Umbilical cord (tissue), 2 donors: ENCODE data around the gene CPT1A. TPM values are rescaled to one million over a fixed set of nuclear protein-coding genes. Genes with fewer than 3 reads are reported as not detected.
"Not testable (repeated sequence)": the region's sequence is repeated elsewhere in the genome, so short reads cannot be mapped to it uniquely, and the experiment has no call there.

Source experiments
- DNase-seq: peaks from one replicate; pipeline ENCODE4 v3.0.0-alpha.2; 2015; ENCODE audit warnings: low spot score
- total RNA-seq: library from RNA; depleted of rRNA; stranded (reverse); fragments of >200 nt; gene quantifications from one replicate; pipeline ENCODE4 v1.2.3, GENCODE V29; 2014; ENCODE audit warnings: low replicate concordance; ENCODE audit not compliant: insufficient read depth

Gene CPT1A
- 7.0 TPM for total RNA-seq

DNA sequence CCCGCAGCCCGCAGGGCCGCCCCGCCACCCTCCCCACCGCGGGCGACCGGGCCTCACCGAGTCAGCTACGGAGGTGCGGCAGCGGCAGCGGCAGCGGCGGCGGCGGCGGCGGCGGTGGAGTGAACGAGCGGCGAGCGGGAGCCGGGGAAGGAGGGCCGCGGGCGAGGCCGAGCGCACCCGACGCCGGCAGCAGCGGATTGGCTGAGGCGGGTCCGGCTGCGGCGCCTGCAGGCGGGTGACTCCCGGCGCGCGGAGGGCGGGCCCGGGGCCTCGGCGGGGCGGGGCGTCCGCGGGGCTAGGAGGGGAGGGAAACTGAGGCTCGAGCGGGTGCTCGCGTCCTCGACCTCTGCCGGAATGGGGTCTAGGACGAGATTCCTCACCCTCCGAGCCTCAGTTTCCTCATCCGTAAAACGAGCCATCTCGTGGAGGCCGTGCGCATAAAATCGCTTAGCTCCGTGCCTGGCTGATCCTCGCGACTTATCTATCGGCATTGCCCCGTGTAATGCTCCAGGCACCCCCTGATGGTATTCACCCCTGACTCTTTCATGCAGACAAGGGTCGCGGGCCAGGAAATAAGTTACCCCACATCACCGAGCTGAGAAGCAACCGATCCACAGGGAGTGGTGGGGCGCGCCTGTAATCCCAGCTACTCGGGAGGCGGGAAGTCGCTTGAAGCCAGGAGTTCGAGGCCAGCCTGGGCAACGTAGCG is at the start of gene CPT1A:
Gene CPT1A, minus strand, starts transcription at position 199 of the 709 bp plus-strand sequence. CDS start 26,442 bp downstream, outside the sequence.
- peak; percentile 65 for DNase-seq

DNA sequence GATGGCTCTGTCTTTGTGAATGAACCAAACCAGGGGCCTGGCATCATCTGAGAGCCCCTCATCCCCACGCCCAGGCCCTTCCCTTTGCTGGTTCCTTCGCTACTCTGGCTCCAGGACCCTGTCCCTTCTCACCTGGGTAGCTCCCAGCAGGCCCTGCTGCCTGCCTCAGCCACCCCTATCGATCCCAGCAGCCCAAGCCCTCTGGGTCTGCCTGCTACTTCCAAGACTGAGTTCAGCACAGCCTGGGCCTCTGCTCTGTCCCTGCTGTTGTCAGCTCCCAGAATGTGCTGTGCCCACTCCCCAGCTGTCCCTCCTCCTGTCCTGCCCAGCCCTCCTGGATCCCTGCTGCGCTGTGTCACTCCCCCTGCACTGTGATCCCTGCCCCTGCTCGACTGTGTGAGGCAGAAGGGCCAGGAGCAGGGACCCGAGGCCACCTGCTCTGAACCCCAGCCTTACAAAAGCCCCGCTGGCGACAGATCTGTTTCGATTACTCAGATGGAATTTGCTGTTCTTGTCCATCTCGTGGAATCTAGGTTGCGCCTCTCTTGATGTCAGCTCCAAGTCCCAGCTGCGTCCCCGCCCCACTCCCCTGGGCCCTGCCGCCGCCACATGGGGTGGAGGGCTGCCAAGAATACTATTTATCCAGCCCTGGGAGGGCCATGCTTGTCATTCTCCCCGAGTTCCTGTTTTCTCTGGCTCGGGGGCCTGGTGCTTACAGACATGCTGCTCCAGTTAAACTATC is 48.9 kb upstream of the CPT1A start:
- DNase-seq, result peak; percentile 92

DNA sequence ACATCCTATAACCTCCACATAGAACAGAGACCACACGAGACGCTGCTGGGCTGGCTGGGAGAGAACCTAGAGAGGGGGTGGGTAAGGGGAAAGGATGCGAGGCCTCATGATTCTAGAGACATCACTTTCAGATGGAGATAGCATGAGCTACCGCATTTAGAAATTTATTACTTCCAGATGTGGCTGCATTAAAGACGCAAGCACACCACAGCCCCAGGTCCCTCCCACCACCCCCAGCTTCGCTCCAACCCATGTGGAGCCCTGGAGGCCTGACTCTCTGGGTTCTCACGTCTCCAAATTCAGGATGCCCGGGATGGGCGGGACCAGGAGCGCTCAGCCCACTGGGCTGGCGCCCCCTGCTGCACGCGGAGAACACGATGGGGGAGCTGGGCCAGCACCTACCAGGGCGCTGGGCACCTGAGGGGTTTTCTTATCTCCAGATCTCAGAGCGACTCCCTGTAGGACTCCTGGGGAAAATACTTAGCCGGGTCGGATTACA is 48.3 kb upstream of the CPT1A start:
- peak; percentile 95 for DNase-seq

DNA sequence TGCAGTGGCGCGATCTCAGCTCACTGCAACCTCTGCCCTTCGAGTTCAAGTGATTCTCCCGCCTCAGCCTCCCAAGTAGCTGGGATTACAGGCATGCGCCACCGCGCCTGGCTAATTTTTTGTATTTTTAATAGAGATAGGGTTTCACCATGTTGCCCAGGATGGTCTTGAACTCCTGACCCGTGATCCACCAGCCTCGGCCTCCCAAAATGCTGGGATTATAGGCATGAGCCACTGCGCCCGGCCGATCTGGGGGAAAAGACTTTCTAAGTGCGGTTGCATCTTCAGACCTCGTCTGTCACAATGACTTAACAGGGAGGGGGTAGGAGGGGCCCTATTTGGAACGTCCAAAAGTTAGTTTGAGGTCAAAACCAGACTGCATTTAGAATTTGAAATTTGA is 43.1 kb upstream of the CPT1A start:
- not testable (repeated sequence) for DNase-seq

DNA sequence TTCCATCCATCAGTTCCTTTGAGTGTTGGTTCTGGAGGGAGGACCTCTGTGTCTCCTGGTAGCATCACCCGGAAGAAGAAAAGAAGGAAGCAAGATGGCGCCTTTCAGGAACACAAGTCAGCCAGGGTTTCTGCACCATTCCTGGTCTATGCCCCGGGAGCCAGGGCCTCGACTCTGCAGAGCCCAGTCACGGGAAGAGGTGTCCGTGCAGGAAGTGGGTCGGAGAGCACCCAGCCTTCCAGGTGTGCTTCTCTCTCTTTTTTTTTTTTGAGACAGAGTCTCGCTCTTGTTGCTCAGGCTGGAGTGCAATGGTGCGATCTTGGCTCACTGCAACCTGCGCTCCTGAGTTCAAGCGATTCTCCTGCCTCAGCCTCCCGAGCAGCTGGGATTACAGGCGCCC is 40.7 kb upstream of the CPT1A start:
- no peak for DNase-seq

DNA sequence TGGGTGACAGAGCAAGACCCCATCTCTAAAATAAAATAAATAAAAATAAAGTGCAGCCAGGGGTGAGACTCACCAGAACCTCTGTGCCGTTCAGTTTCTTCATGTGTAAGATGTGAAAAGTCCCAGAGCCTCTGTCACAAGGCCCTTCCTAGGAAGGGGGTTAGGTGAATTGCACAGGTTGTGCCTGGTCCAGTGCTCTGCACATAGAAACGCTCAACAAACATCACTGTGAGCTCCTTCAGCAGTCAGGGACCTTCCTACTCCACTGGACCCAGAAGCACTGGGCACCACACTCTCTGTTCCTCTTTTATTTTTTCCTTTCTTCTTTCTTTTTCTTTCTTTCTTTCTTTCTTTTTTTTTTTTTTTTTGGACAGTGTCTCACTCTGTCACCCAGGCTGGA is 39.6 kb upstream of the CPT1A start:
- no peak for DNase-seq

DNA sequence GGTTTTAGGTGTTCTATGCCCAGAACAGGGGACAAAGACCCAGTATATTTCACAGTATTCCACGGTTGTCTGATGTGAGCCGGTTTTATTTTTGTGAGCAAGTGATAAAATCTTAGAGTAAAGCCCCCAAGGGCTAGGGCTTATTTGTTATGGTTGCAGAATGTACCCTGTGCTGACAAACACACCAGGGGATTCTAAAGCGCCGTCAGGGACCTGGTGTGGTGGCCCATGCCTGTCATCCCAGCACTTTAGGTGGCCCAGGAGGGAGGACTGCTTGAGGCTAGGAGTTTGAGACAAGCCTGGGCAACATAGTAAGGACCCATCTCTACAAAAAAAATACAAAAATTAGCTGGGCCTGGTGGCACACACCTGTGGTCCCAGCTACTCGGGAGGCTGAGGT is 39.1 kb upstream of the CPT1A start:
- no peak for DNase-seq

DNA sequence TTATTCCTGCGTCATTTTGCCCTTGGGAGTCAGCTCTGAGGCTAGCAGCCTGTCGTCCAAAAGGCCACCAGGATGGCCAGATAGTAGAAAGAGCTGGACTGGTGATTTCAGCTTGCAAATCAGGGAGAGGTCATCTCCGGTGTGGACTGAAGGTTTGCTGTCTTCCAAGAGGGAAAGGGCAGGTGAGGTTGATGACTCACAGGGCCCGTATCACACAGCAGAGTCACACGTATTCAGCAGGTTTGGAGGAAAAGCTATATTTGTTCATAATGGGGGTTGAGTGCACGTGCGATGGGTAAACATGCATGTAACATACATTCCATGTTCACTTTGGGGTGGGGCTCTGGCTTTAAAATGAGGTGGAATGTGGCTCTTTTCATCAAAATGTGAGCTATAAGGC is 36.3 kb upstream of the CPT1A start:
- no peak for DNase-seq

DNA sequence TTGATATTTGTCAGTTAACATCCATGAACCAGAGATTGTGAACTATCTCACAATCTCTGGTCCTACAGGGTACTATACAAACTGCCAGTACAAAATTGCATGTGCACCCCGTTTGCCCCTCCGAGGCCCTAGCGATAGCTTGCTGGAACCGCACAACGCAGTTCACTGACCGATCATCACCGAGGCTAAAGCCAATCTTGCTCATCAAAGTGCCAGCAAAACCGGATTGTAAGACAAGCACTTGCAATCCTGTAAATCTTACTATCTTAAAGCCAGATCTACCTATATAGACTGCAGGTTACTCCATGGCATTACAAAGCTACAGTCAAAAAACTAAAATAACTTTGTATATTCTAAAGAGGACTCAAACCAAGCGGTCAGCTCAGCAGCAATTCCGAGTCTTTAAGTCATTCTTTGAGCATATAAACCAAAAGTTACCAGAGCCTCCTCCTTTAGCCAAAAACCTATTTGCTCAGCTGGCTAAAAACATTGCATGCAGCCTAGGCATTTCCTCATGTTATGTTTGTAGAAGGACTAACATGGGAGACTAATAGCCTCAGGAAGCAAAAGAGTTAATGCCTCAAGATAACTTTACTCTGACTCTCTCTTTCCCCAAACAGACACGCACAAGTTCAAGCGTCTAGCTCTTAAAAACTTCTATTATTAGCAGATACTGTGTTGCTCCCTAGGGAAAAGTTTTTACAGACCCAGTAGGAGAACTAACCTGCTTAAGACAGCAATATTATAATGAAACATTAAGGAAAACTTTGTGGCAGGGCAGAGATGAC is 30.7 kb upstream of the CPT1A start:
- peak; percentile 40 for DNase-seq

DNA sequence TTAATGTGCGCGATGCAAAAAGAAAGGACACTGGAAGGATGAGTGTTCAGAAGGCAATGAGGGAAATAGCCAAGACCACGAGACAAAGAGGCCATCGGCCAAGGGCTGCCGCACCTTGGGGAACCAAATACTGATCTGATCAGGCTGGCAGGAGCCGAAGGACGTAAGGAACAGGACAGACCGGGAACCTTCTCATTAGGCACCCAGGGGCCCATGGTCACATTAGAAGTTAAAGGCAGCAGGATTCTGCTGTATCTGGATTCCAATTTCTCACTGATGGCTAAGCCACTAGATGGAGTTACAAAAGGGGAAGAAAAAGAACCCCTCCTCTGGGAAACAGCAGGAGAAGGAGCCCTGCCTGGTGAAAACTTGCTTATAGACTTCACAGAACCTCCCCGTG is 28.8 kb upstream of the CPT1A start:
- DNase-seq, result peak; percentile 52

DNA sequence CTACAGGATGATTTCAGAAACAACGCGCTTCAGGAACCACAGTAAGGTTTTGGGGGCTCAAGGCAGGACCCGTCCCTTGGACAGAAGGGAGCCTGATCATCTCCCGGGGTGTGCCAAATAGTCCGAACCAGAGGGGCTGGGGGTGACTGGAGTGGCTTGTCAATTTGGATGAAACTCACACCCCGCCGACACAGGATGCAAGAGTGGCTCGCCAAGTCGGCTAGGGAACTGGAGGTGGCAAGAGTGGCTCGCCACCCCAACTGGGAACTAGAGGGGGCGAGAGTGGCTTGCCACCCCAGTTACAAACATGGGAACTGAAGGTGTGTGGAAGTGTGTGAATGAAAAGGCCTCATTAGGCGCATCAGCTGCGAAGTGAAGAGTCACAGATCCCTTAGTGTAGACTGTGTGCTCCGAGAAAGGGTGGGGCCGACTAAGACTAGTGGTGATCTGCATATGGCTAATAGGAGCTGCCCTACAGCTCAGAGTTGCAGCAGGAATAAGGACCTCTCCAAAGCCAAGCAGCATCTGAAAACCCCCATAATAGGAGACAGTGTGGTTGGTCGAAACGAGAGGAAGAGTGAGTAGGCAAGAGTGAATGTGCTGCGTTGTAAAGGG is 26.6 kb upstream of the CPT1A start:
- no peak for DNase-seq

DNA sequence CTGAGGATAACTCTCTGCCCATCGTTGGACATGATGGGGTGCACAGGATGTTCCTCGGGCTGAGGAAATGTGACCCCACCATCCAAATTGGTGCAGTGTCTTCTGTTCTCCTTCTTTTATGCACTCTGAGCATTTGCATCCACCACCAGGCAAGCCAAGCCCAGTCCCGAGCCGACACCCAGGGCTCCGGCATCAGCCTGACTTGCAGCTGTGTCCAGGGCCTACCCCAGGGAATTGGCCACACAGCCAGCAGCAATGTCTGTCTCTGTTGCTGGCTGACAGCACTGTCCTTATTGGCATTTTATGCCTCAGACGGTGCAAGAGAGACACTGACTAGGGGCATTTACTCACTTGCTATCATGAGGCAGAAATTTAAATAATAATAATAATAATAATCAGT is 25.4 kb upstream of the CPT1A start:
- no peak for DNase-seq

DNA sequence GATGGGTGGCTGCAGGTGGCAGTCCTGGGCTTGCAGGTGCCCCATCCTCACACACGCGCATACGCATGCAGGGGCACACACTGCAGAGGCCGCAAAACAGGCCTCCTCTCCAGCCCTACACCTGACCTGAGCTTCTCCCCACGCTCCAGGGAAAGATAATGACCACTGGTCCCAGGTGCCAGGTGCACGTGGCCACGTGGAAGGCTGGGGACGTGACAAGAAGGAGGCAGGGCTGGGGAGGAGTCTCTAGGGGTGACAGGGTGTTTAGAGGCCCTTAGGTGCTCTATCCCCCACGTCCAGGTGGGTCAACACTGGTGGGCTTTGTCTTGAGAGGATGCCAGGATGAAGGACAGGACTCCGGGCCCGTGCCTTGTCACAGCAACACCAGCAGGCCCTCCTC is 23.5 kb upstream of the CPT1A start:
- DNase-seq, result no peak

DNA sequence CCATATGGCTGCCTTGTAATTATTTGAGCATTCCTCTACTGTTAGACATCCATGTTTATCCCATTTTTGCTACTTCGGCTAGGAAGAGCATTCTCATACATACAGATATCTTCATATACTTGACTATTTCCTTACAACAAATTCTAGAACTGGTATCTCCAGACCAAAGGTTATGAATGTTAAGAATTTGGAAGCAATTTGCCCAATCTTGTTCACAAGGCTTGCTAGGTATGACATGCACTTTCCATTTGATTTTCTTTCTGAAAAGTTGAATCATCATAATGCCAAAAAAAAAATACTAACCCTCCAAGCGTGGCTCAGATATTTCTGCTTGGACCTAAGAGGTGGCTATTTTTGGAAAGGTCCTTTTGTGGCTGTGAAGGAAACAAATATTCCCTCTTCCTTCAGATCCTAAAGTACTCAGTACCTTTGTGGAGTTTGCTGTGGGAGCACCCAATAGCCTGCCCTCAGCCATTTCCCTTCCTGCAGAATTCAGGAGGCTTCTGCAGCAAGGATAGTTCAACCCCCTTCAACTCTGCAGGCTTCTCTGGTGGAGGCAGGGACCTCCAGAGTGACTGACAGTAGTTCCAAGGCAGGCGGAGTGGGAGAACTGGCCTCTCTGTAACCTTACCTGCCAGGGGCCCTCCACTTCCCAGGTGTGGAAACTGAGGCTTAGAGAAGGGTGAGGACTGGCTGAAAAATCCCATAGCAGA is 22.0 kb upstream of the CPT1A start:
- no peak for DNase-seq

DNA sequence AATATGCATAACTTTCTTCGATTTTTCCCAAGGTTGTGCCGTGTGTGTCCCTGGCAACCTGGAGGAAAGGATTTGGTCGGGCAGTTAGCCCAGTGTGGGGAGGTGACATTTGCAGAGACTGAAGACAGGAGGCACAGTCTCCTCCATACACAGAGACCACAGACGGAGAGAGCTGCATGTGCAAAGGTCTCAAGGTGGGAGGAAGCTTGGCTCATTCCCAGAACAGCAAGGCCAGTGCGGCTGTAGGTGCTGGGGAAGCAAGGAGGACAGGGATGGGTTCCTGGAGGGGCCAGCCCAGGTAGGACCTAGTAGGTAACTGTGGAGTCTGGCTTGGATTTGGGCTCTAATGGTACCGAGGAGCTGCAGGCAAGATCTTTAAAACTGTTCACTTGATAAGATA is 20.7 kb upstream of the CPT1A start:
- DNase-seq, result no peak

DNA sequence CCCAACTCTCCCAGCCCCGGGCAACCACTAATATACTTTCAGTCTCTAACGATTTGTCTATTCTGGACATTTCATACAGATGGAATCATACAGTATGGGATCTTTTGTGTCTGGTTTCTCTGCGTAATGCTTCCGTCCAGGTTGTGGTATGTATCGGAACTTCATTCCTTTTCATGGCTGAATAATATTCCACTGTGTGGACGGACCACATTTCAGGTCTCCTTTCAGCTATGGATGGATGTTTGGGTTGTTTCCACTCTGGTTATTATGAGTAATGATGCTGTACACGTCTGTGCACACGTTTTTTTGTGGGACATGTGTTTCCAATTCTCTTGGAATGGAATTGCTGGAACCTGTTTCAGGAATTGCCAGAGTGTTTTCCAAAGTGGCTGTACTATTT is 17.4 kb upstream of the CPT1A start:
- no peak for DNase-seq

DNA sequence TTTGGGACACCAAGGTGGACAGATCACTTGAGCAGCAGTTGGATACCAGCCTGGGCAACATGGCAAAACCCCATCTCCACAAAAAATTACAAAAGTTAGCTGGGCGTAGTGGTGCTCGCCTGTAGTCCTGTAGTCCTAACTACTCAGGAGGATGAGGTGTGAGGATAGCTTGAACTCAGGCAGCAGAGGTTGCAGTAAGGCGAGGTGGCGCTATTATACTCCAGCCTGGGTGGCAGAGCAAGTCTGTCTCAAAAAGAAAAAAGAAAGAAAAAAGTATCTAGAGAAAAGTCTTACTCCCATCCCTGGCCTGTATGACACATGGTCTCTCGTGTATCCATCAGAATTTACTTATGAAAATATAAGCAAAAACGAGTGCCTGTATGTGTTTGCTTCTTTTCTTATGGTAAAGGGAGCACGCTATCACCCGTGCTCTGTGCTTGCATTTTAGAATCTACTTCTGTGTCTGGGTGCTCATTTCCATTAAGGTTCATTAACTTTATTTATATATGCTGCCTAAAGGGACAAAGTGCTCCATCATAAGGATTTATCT is 15.4 kb upstream of the CPT1A start:
- DNase-seq, result no peak

DNA sequence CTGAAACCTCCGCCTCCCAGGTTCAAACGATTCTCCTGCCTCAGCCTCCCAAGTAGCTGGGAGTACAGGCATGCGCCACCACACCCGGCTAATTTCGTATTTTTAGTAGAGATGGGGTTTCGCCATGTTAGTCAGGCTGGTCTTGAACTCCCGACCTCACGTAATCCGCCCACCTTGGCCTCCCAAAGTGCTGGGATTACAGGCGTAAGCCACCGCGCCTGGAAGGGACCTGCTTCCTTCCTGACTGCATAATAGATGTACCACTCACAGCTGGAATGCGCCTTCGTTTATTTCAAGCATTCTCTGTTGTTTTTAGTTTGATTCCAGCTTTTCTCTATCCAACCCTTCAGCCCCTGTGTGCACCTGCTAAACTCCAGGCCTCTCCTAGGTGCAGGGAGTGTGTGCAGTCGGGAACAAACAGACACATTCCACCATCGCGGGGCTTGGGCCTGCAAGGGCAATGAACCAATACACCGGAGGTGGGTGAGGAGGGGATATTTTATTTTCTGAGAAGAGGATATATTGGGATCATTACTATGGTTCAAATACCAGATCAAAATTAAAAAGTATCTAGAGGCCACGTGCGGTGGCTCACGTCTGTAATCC is 14.8 kb upstream of the CPT1A start:
- not testable (repeated sequence) for DNase-seq

DNA sequence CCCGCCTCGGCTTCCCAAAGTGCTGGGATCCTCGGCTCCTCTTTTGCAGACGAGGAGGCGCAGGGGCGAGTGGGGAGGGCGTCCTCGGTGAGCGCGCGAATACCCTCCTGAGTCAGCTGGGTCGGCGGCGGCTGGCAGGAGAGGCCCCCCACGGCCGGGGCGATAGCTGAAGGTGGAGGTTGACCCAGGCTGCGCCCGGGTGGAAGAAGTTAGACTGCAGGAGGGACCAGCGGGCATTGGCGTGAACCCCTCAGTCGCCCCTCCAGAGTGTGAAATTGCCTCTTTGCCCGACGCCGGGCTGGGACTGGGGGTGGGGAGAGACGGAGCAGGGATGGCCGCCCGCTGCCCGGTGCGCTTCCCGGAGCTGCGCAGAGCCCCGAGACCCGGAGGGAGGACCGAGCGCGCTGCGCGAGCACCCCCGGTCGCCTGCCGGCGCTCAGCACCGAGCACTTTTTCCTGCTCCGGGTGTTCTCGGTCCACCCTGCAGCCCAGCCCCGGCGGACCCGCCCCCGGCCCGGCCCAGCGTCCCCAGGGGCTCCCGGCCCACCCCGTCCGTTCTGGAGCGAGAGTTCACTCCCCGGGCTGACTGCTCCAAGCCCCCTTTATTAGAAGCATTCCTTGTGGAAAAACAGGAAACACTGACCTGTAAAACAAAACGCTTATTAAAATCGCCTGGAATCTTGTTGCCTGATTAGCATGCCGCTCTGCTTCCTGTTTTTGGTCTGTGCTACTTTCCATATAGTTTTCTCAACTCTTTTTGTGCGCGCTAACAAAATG is 13.7 kb upstream of the CPT1A start:
- peak; percentile 51 for DNase-seq
